Hepatocyte (in vitro differentiated cells): ENCODE data around the gene EIF4E1B. TPM values are rescaled to one million over a fixed set of nuclear protein-coding genes. Genes with fewer than 3 reads are reported as not detected.

ENCODE experiments used
- DNase-seq: peaks from one replicate; pipeline ENCODE4 v3.0.0-alpha.2; 2016; ENCODE audit warnings: low spot score
- H2AFZ ChIP-seq: fragments of 200-600 bp; sonication (generic); 2 replicates; pipeline ENCODE4 v1.6.0; 2016; ENCODE audit warnings: antibody characterized with exemption, mild to moderate bottlenecking
- H3K27ac ChIP-seq: fragments of 200-600 bp; sonication (generic); 2 replicates; pipeline ENCODE4 v1.5.1; 2016; ENCODE audit warnings: mild to moderate bottlenecking
- H3K27me3 ChIP-seq: fragments of 200-600 bp; sonication (generic); 2 replicates; pipeline ENCODE4 v1.6.1; 2016
- H3K36me3 ChIP-seq: fragments of 200-600 bp; sonication (generic); replicated peaks from 2 replicates; pipeline ENCODE4 v1.5.1; 2016; ENCODE audit warnings: low read depth; ENCODE audit not compliant: insufficient read depth
- H3K4me1 ChIP-seq: fragments of 200-600 bp; sonication (generic); 2 replicates; pipeline ENCODE4 v1.5.1; 2016; ENCODE audit warnings: mild to moderate bottlenecking, moderate library complexity; ENCODE audit not compliant: insufficient read depth
- H3K4me2 ChIP-seq: fragments of 200-600 bp; sonication (generic); 2 replicates; pipeline ENCODE4 v1.6.0; 2016
- H3K4me3 ChIP-seq: fragments of 200-600 bp; sonication (generic); 2 replicates; pipeline ENCODE4 v1.5.1; 2016; ENCODE audit warnings: mild to moderate bottlenecking
- H3K79me2 ChIP-seq: fragments of 200-600 bp; sonication (generic); 2 replicates; pipeline ENCODE4 v1.6.0; 2017; ENCODE audit warnings: mild to moderate bottlenecking
- H3K9me2 ChIP-seq: fragments of 200-600 bp; sonication (generic); replicated peaks from 2 replicates; pipeline ENCODE4 v1.6.0; 2017; ENCODE audit warnings: mild to moderate bottlenecking; ENCODE audit not compliant: insufficient read depth
- H3K9me3 ChIP-seq: fragments of 200-600 bp; sonication (generic); 2 replicates; pipeline ENCODE4 v1.5.1; 2016; ENCODE audit warnings: low read depth, mild to moderate bottlenecking
- H4K20me1 ChIP-seq: fragments of 200-600 bp; sonication (generic); 2 replicates; pipeline ENCODE4 v1.6.0; 2016; ENCODE audit warnings: mild to moderate bottlenecking; ENCODE audit not compliant: insufficient read depth, poor library complexity, severe bottlenecking
- CTCF ChIP-seq: fragments of 200-600 bp; sonication (generic); IDR thresholded peaks from 2 replicates; pipeline ENCODE4 v1.5.1; 2016; ENCODE audit warnings: antibody characterized with exemption, mild to moderate bottlenecking; ENCODE audit not compliant: poor library complexity
- EZH2 ChIP-seq: fragments of 200-600 bp; sonication (generic); IDR thresholded peaks from 2 replicates; pipeline ENCODE4 v1.6.1; 2016; ENCODE audit warnings: antibody characterized with exemption, mild to moderate bottlenecking, borderline replicate concordance
- EZH2phosphoT487 ChIP-seq: fragments of 200-600 bp; sonication (generic); IDR thresholded peaks from one replicate; pipeline ENCODE4 v1.6.1; 2018; ENCODE audit warnings: antibody characterized with exemption, mild to moderate bottlenecking, low read depth, moderate library complexity; ENCODE audit not compliant: unreplicated experiment, severe bottlenecking
- WGBS: methylation state at CpG from one replicate; pipeline ENCODE4 v1.1.6; 2016; ENCODE audit warnings: low lambda C conversion rate; ENCODE audit errors: missing lambda C conversion rate; 5-methylcytosine and 5-hydroxymethylcytosine counted together
- polyA plus RNA-seq: library from polyadenylated mRNA; unstranded; fragments of >200 nt; fragmentation: Nextera tagmentation; extraction: Ambion mirVana; gene quantifications from 2 replicates; pipeline ENCODE4 v1.2.1, GENCODE V29; 2016
- total RNA-seq: library from RNA; depleted of rRNA; stranded (reverse); fragments of >200 nt; gene quantifications from 2 replicates; pipeline ENCODE4 v1.2.3, GENCODE V29; 2014

EIF4E1B gene
- total and polyA plus RNA-seq, 2 experiments from 2014 or later = not detected

- Histone ChIP-seq H3K4me3 (no peak overlapping the region), H3K79me2 (no peaks in the 10 kb centered on the region), H3K36me3 (no peaks in the 10 kb centered on the region), H3K27me3 (peaks cover 12% of the 10 kb centered on the region), H3K9me3 (no peaks in the 10 kb centered on the region), H3K4me2 (peak overlapping the region; percentile 48), H2AFZ (no peak overlapping the region), H4K20me1 (no peaks in the 10 kb centered on the region), H3K9me2 (no peaks in the 10 kb centered on the region), H3K27ac (no peak overlapping the region), H3K4me1 (peaks cover 5% of the 10 kb centered on the region)
- no peak for DNase-seq
- 33% methylated on average over 13 of the region's 13 CpGs for WGBS
- TF ChIP-seq CTCF (no peak), EZH2 (no peak), EZH2phosphoT487 (no peak)
Observed at GRCh38 chr5:176692839-176693476, 62.5 kb downstream of the EIF4E1B start.

- Histone ChIP-seq H3K27ac (no peak overlapping the region), H3K4me1 (peaks cover 5% of the 10 kb centered on the region), H3K27me3 (peaks cover 12% of the 10 kb centered on the region), H3K9me2 (no peaks in the 10 kb centered on the region), H3K79me2 (no peaks in the 10 kb centered on the region), H3K36me3 (no peaks in the 10 kb centered on the region), H2AFZ (no peak overlapping the region), H3K4me2 (no peak overlapping the region), H3K9me3 (no peaks in the 10 kb centered on the region), H4K20me1 (no peaks in the 10 kb centered on the region), H3K4me3 (no peak overlapping the region)
- no peak for DNase-seq
- 70% methylated on average over 13 of the region's 13 CpGs for WGBS
- TF ChIP-seq CTCF (no peak), EZH2 (no peak)
Observed at GRCh38 chr5:176693477-176693851, 63.0 kb downstream of the EIF4E1B start.

GRCh38 chr5:176694146-176694545 is 63.7 kb downstream of the EIF4E1B start:
- Histone ChIP-seq H2AFZ (no peak overlapping the region), H3K4me2 (no peak overlapping the region), H3K9me2 (no peaks in the 10 kb centered on the region), H3K27ac (no peak overlapping the region), H4K20me1 (no peaks in the 10 kb centered on the region), H3K4me1 (peaks cover 5% of the 10 kb centered on the region), H3K36me3 (no peaks in the 10 kb centered on the region), H3K79me2 (no peaks in the 10 kb centered on the region), H3K27me3 (peaks cover 12% of the 10 kb centered on the region), H3K4me3 (no peak overlapping the region), H3K9me3 (no peaks in the 10 kb centered on the region)
- no peak for DNase-seq
- WGBS = 89% methylated on average over 10 of the region's 10 CpGs
- TF ChIP-seq CTCF (no peak), EZH2phosphoT487 (no peak), EZH2 (no peak)

- 89% methylated on average over 9 of the region's 9 CpGs for WGBS
- H3K4me2 ChIP-seq = no peak overlapping the region
- no peaks in the 10 kb centered on the region for H3K36me3 ChIP-seq
- no peak for DNase-seq
- no peak overlapping the region for H3K27ac ChIP-seq
- no peak overlapping the region for H2AFZ ChIP-seq
- TF ChIP-seq CTCF (no peak), EZH2phosphoT487 (no peak), EZH2 (no peak)
- no peaks in the 10 kb centered on the region for H3K9me3 ChIP-seq
- peaks cover 5% of the 10 kb centered on the region for H3K4me1 ChIP-seq
- H3K79me2 ChIP-seq = no peaks in the 10 kb centered on the region
- peaks cover 12% of the 10 kb centered on the region for H3K27me3 ChIP-seq
- H3K4me3 ChIP-seq = no peak overlapping the region
- H4K20me1 ChIP-seq = no peaks in the 10 kb centered on the region
- H3K9me2 ChIP-seq = no peaks in the 10 kb centered on the region
Observed at GRCh38 chr5:176694631-176695030, 64.2 kb downstream of the EIF4E1B start.
